Effector memory CD8-positive, alpha-beta T cell (primary cell): Measurements from ENCODE around the gene CNPY4.

Source experiments
- ATAC-seq: fragments of 150-1000 bp; cut with Tn5 transposase; replicated peaks from 2 replicates; pipeline ENCODE4 v1.10.0; 2021; ENCODE audit warnings: mild to moderate bottlenecking, moderate library complexity
- DNase-seq, 3 experiments: peaks; one replicate each; pipeline ENCODE4 v3.0.0; 2021
- H3K27ac Mint-ChIP-seq, 2 donors: one replicate each; pipeline ENCODE4 v1.8.0; 2022; ENCODE audit warnings: mild to moderate bottlenecking in 2 of 2, mixed read lengths in 2 of 2, moderate library complexity in 2 of 2
- H3K27me3 Mint-ChIP-seq, 2 donors: one replicate each; pipeline ENCODE4 v1.8.0; 2022; ENCODE audit warnings: mixed read lengths in 2 of 2
- H3K36me3 Mint-ChIP-seq: one replicate; pipeline ENCODE4 v1.8.0; 2022; ENCODE audit warnings: mild to moderate bottlenecking, moderate library complexity, mixed read lengths; ENCODE audit not compliant: insufficient read depth
- H3K4me1 Mint-ChIP-seq, 2 donors: one replicate each; pipeline ENCODE4 v1.8.0; 2022; ENCODE audit warnings: low read depth in 2 of 2, mixed read lengths in 2 of 2
- H3K4me3 Mint-ChIP-seq, 2 donors: one replicate each; pipeline ENCODE4 v1.8.0; 2022; ENCODE audit warnings: mild to moderate bottlenecking in 2 of 2, mixed read lengths in 2 of 2, moderate library complexity in 2 of 2
- H3K9me3 Mint-ChIP-seq, 2 donors: one replicate each; pipeline ENCODE4 v1.8.0; 2022; ENCODE audit warnings: mixed read lengths in 2 of 2
- total RNA-seq, 9 experiments: gene quantifications; one replicate each; lab custom pipeline; 2026; lab: John Stamatoyannopoulos, UW

The CNPY4 gene
- total RNA-seq, result 7.5 to 110 (median 16.1) reads per million in 9 experiments

- no peaks in the 10 kb centered on the region for H3K9me3 Mint-ChIP-seq
- H3K27me3 Mint-ChIP-seq, result no peaks in the 10 kb centered on the region
- H3K27ac Mint-ChIP-seq, result peak within 1 kb of the TSS; percentile 99
- peaks cover 32% of the 10 kb centered on the region for H3K36me3 Mint-ChIP-seq
- peak within 1 kb of the TSS; percentile 98 to 99 for H3K4me3 Mint-ChIP-seq
- ATAC-seq, result peak; percentile 75
- peaks cover 22 to 26% of the 10 kb centered on the region in 2 donors for H3K4me1 Mint-ChIP-seq
- peak; percentile 93 to 94 (median 93) for DNase-seq
Measured at GRCh38 chr7:100119072-100119969, at the start of gene CNPY4, which contains the start of gene TAF6. TSS of gene CNPY4 (plus strand) at chr7:100119634. CDS start at chr7:100119745, 111 bp downstream. TSS of gene TAF6 (minus strand) at chr7:100119358. CDS start at chr7:100114209, 5,149 bp downstream.

GRCh38 chr7:100069991-100070390 lies 49.4 kb upstream of the CNPY4 start:
- H3K27me3 Mint-ChIP-seq, result no peaks in the 10 kb centered on the region
- peaks cover 50% of the 10 kb centered on the region for H3K36me3 Mint-ChIP-seq
- H3K4me3 Mint-ChIP-seq, result no peak overlapping the region
- DNase-seq (no peak), ATAC-seq (no peak)
- peaks cover 0 to 10% of the 10 kb centered on the region in 2 donors for H3K9me3 Mint-ChIP-seq
- no peaks in the 10 kb centered on the region for H3K4me1 Mint-ChIP-seq
- no peak overlapping the region for H3K27ac Mint-ChIP-seq

- peaks cover 0 to 10% of the 10 kb centered on the region in 2 donors for H3K9me3 Mint-ChIP-seq
- H3K4me3 Mint-ChIP-seq, result no peak overlapping the region
- no peaks in the 10 kb centered on the region for H3K4me1 Mint-ChIP-seq
- H3K27me3 Mint-ChIP-seq, result no peaks in the 10 kb centered on the region
- H3K36me3 Mint-ChIP-seq, result peaks cover 61% of the 10 kb centered on the region
- no peak for ATAC-seq
- no peak for DNase-seq
- H3K27ac Mint-ChIP-seq, result no peak overlapping the region
Measured at GRCh38 chr7:100071018-100071723, 48.3 kb upstream of the CNPY4 start.

- Mint-ChIP-seq H3K9me3 (peaks cover 0 to 10% of the 10 kb centered on the region in 2 donors), H3K4me3 (no peak overlapping the region), H3K27ac (peak overlapping the region in 1 of 2 donors; percentile 55), H3K4me1 (peaks cover 0 to 3% of the 10 kb centered on the region in 2 donors), H3K27me3 (no peaks in the 10 kb centered on the region), H3K36me3 (peaks cover 73% of the 10 kb centered on the region)
- DNase-seq (no peak), ATAC-seq (no peak)
Measured at GRCh38 chr7:100072462-100072861, 47.0 kb upstream of the CNPY4 start.

- Mint-ChIP-seq H3K4me3 (no peak overlapping the region), H3K27me3 (no peaks in the 10 kb centered on the region), H3K36me3 (peaks cover 82% of the 10 kb centered on the region), H3K9me3 (peaks cover 0 to 10% of the 10 kb centered on the region in 2 donors), H3K4me1 (peaks cover 3 to 9% of the 10 kb centered on the region in 2 donors), H3K27ac (no peak overlapping the region)
- DNase-seq, result no peak
- ATAC-seq, result no peak
Measured at GRCh38 chr7:100074841-100075240, 44.6 kb upstream of the CNPY4 start.

- Mint-ChIP-seq H3K36me3 (peaks cover 81% of the 10 kb centered on the region), H3K9me3 (peaks cover 0 to 10% of the 10 kb centered on the region in 2 donors), H3K4me3 (no peak overlapping the region), H3K27ac (no peak overlapping the region), H3K4me1 (peaks cover 7 to 15% of the 10 kb centered on the region in 2 donors), H3K27me3 (no peaks in the 10 kb centered on the region)
- DNase-seq (no peak), ATAC-seq (no peak)
Measured at GRCh38 chr7:100075418-100075817, 44.0 kb upstream of the CNPY4 start.

- no peak for DNase-seq
- Mint-ChIP-seq H3K4me1 (peaks cover 17 to 29% of the 10 kb centered on the region in 2 donors), H3K27me3 (no peaks in the 10 kb centered on the region), H3K36me3 (peaks cover 78% of the 10 kb centered on the region), H3K9me3 (peaks cover 0 to 3% of the 10 kb centered on the region in 2 donors), H3K27ac (no peak overlapping the region), H3K4me3 (no peak overlapping the region)
- no peak for ATAC-seq
Measured at GRCh38 chr7:100077205-100077604, 42.2 kb upstream of the CNPY4 start.

- no peak overlapping the region for H3K27ac Mint-ChIP-seq
- H3K4me1 Mint-ChIP-seq, result peaks cover 25 to 34% of the 10 kb centered on the region in 2 donors
- H3K36me3 Mint-ChIP-seq, result peaks cover 63% of the 10 kb centered on the region
- H3K4me3 Mint-ChIP-seq, result peak overlapping the region in 1 of 2 donors; percentile 0
- no peaks in the 10 kb centered on the region for H3K9me3 Mint-ChIP-seq
- H3K27me3 Mint-ChIP-seq, result no peaks in the 10 kb centered on the region
- ATAC-seq, result no peak
- no peak for DNase-seq
Measured at GRCh38 chr7:100079024-100079560, 40.3 kb upstream of the CNPY4 start.

GRCh38 chr7:100080907-100081534 lies 38.4 kb upstream of the CNPY4 start:
- Mint-ChIP-seq H3K36me3 (peaks cover 45% of the 10 kb centered on the region), H3K27me3 (no peaks in the 10 kb centered on the region), H3K27ac (peak overlapping the region; percentile 57 to 95), H3K9me3 (no peaks in the 10 kb centered on the region), H3K4me1 (peaks cover 25 to 34% of the 10 kb centered on the region in 2 donors), H3K4me3 (peak overlapping the region; percentile 87 to 91)
- ATAC-seq, result no peak
- peak in 1 of 3 experiments; percentile 13 for DNase-seq

- peak; percentile 79 for ATAC-seq
- peaks cover 25 to 34% of the 10 kb centered on the region in 2 donors for H3K4me1 Mint-ChIP-seq
- DNase-seq, result peak; percentile 96 to 97 (median 97)
- H3K4me3 Mint-ChIP-seq, result peak within 1 kb of the TSS; percentile 87 to 91
- H3K27me3 Mint-ChIP-seq, result no peaks in the 10 kb centered on the region
- no peaks in the 10 kb centered on the region for H3K9me3 Mint-ChIP-seq
- H3K36me3 Mint-ChIP-seq, result peaks cover 39% of the 10 kb centered on the region
- H3K27ac Mint-ChIP-seq, result peak within 1 kb of the TSS; percentile 57 to 95
Measured at GRCh38 chr7:100081535-100082102, 37.8 kb upstream of the CNPY4 start, which contains the start of gene ZNF3. TSS of gene ZNF3 (minus strand) at chr7:100081723. CDS start at chr7:100077357, 4,366 bp downstream.

- peaks cover 34% of the 10 kb centered on the region for H3K36me3 Mint-ChIP-seq
- H3K27me3 Mint-ChIP-seq, result no peaks in the 10 kb centered on the region
- DNase-seq, result no peak
- H3K4me1 Mint-ChIP-seq, result peaks cover 22 to 34% of the 10 kb centered on the region in 2 donors
- H3K27ac Mint-ChIP-seq, result peak overlapping the region; percentile 57 to 95
- ATAC-seq, result peak; percentile 3
- H3K9me3 Mint-ChIP-seq, result no peaks in the 10 kb centered on the region
- H3K4me3 Mint-ChIP-seq, result peak overlapping the region; percentile 87 to 91
Measured at GRCh38 chr7:100082978-100083377, 36.5 kb upstream of the CNPY4 start.

- peaks cover 28% of the 10 kb centered on the region in 2 donors for H3K4me1 Mint-ChIP-seq
- H3K27ac Mint-ChIP-seq, result no peak overlapping the region
- H3K4me3 Mint-ChIP-seq, result no peak overlapping the region
- no peaks in the 10 kb centered on the region for H3K27me3 Mint-ChIP-seq
- DNase-seq, result no peak
- peaks cover 36% of the 10 kb centered on the region for H3K36me3 Mint-ChIP-seq
- no peak for ATAC-seq
- no peaks in the 10 kb centered on the region for H3K9me3 Mint-ChIP-seq
Measured at GRCh38 chr7:100085515-100085914, 33.9 kb upstream of the CNPY4 start.
